NCI-H2171 (cell line): ENCODE measurements around the gene IRAK2.
"Not testable (repeated sequence)": the region's sequence is repeated elsewhere in the genome, so short reads cannot be mapped to it uniquely, and the experiment has no call there.

Experiments used
- DNase-seq: peaks from one replicate; lab custom pipeline; 2025; lab: John Stamatoyannopoulos, UW

IRAK2 gene

GRCh38 chr3:10253731-10254130 lies 89.0 kb downstream of the IRAK2 start:
- DNase-seq, result no peak

- no peak for DNase-seq
Measured at GRCh38 chr3:10255835-10256234, 91.1 kb downstream of the IRAK2 start.

- DNase-seq, result no peak
Measured at GRCh38 chr3:10259036-10259435, 94.3 kb downstream of the IRAK2 start.

GRCh38 chr3:10259798-10260197 lies 95.1 kb downstream of the IRAK2 start:
- DNase-seq, result no peak

- DNase-seq, result no peak
Measured at GRCh38 chr3:10260211-10260701, 95.5 kb downstream of the IRAK2 start.

- no peak for DNase-seq
Measured at GRCh38 chr3:10262027-10262426, 97.3 kb downstream of the IRAK2 start.

GRCh38 chr3:10263646-10264363 lies 99.1 kb downstream of the IRAK2 start:
- no peak for DNase-seq

- no peak for DNase-seq
Measured at GRCh38 chr3:10265833-10266232, 101.1 kb downstream of the IRAK2 start.

- DNase-seq, result not testable (repeated sequence)
Measured at GRCh38 chr3:10266936-10267335, 102.2 kb downstream of the IRAK2 start.

GRCh38 chr3:10268116-10268515 lies 103.4 kb downstream of the IRAK2 start:
- DNase-seq, result no peak

GRCh38 chr3:10268930-10269329 lies 104.2 kb downstream of the IRAK2 start:
- DNase-seq, result no peak

- no peak for DNase-seq
Measured at GRCh38 chr3:10269443-10269842, 104.7 kb downstream of the IRAK2 start.

GRCh38 chr3:10272476-10272875 lies 107.8 kb downstream of the IRAK2 start:
- DNase-seq, result not testable (repeated sequence)

GRCh38 chr3:10272977-10273376 lies 108.3 kb downstream of the IRAK2 start:
- DNase-seq, result no peak

- DNase-seq, result no peak
Measured at GRCh38 chr3:10273702-10274305, 109.1 kb downstream of the IRAK2 start.

GRCh38 chr3:10274601-10275000 lies 109.9 kb downstream of the IRAK2 start:
- no peak for DNase-seq

- DNase-seq, result no peak
Measured at GRCh38 chr3:10277115-10277625, 112.5 kb downstream of the IRAK2 start.

GRCh38 chr3:10278501-10278900 lies 113.8 kb downstream of the IRAK2 start:
- no peak for DNase-seq

GRCh38 chr3:10279384-10280176 lies 114.9 kb downstream of the IRAK2 start:
- no peak for DNase-seq

- DNase-seq, result no peak
Measured at GRCh38 chr3:10280177-10280529, 115.4 kb downstream of the IRAK2 start.

- DNase-seq, result no peak
Measured at GRCh38 chr3:10280571-10280970, 115.9 kb downstream of the IRAK2 start.

- DNase-seq, result no peak
Measured at GRCh38 chr3:10281951-10282350, 117.2 kb downstream of the IRAK2 start.

- peak; percentile 84 for DNase-seq
Measured at GRCh38 chr3:10283638-10284037, 118.9 kb downstream of the IRAK2 start.
